SW 1271 (cell line): ENCODE measurements around the gene STK32B.

Source experiments
- DNase-seq, 2 experiments: peaks; one replicate each; lab custom pipeline; 2025; lab: John Stamatoyannopoulos, UW

STK32B gene

DNA sequence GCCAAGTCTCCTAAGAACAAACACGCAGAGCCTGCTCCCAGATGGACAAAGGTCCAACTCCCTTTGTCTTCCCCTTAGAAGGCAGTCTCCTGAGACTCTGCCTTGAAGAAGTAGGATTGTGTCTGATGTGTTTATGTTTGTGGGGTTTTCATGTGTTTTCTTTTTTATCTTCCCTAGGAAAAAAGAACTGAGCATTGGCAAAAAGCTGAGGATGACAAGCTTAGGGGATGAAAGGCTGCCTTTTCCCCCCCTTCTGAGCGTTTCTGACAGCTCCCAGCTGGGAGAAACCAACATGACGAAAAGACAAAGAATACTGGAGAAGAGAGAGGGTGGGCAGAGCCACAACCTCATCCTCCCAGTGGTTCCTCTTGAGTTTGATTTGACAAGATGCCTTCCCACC, 475.9 kb downstream of the STK32B start:
- DNase-seq: no peak

DNA sequence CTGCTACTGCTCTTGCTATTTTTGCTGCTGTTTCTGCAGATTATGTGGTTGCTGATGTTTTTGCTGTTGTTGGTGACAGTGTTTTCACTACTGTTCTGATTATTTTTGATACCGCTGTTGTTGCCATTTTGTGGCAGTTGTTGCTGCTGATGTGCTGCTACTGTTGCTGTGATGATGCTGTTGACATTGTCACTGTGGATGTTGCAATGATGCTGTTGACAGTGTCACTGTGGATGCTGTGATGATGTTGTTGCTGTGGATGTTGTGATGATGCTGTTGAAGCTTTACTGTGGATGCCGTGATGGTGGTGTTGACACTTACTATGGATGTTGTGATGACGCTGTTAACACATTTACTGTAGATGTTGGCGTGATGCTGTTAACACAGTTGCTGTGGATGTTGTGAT, 476.8 kb downstream of the STK32B start:
- no peak for DNase-seq

DNA sequence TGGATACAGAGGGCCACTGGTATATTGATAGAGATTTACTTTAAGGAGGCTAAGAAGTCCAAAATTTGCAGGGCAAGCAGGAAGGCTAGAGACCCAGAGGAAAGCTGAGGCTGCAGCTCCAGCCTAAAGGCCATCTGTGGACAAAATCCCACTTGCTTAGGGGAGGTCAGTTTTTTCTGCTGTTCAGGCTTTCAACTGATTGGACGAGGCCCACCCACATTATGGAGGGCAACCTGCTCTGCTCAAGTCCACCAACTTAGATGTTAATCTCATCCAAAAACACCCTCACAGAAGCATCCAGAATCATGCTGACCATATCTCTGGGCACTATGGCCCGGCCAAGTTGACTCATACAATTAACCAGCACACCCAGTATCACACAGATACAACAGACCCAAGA, 480.8 kb downstream of the STK32B start:
- no peak for DNase-seq

DNA sequence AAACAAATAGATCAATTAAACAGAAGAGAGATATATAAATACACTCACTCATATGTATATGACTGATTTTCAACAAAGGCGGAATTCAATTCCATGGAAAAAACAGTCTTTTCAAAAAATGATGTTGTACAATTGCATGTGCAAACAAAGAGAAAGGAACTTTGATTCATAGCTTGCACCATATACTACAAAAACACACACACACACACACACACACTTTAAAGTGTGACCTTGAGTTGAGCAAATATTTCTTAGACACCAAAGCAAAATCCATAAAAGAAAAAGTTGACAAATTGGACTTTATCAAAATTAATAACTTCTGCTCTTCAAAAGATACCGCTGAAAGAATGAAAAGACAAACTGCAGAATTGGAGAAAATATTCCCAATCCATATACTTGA, 488.3 kb downstream of the STK32B start:
- no peak for DNase-seq

DNA sequence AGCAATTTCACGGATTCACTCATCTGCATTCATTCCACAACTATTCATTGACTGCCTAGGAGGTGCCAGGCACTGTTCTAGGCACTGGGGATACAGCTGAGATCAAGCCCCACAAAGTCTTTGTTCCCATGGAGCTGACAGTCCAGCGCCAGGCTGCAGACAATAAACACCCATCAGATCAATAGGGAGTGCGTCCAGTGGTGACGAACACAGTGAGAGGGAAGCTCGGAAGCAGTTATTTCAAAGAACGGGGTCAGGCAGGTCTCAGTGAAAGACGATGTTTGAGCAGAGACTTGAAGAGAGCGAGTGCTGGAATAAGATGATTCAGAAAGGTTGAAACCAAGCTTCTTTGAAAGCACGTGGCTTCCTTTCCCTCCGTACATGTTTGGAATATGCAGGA, 489.9 kb downstream of the STK32B start:
- DNase-seq: no peak

DNA sequence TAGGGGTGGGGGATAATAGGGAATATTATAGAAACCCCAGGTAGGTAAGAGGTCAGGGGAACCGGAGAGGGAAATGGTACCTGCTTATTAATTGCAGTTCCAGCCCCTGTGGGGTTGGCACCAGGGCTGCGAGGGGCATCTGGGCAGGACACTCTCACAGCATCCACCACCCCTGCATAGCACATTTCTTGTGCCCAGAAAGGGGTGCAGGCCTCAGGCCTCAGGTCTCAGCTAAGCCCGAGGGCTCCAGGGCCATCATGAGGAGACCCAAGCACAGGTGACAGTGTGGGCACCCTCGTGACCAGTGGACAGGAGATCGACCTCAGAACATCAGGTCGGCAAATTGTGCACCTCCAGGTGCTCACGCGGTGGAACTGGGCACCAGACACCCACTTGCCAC, 492.4 kb downstream of the STK32B start:
- DNase-seq: no peak

DNA sequence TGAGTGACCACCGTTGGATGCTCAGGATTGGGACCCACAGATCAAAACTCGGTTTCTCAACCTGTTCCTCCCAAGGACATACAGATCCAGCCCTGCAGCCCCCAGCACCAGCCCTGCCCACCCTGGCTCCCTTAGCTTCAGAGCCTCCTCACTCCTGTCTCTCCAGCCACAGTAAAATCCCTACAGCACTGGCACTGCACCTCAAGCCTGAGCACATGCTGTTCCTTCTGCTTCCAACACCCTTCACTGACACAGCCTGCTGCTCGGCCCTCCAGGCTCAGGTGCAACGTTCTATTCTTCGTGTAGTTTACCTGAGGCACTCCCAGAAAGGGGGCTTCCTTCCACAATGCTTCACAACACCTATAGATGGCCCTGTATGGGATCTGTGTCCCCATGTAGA, 493.5 kb downstream of the STK32B start:
- no peak for DNase-seq

DNA sequence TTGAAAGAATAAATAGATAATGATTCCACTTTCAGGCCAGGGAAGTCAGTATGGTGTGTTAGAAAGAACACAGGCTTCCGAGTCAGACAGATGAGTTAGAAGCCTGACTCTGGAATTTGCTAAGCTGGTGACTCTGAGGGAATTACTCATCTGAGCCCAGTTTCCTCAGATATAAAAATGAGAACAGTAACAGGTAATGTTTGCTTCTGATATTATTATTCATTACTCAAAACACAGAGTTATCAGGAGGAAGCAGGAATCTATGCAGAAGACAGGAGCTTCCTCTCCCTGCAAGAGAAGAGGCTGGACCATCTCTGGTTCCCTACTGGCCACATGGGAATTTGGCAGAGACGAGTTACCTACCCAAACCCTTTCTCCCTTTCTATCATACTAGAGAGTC, 494.0 kb downstream of the STK32B start:
- no peak for DNase-seq

DNA sequence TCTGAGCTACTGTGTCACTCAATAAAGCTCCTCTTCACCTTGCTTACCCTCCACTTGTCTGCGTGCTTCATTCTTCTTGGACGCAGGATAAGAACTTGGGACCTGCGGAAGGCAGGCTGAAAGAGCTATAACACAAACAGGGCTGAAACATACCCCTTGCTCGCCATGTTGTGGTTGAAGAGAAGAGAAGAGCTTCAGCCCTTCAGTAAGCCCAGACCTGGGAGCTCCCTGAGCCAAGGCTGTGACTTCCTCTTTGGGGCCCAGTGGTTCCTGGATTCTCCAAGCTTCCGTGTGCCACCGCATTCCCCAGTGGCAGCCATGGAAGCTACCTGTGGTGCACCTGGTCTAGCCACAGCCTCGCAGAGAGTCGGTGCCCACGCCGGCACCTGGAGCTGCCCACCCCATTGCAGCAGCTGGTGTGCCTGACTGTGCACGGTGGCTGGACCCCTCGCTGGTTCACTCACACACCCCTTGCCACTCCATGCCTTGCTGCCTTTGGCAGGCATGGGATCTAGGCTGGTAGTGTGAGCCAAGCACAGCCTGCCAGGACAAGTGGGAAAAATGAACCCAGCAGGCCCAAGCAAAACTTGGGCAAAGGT, 496.5 kb downstream of the STK32B start:
- no peak for DNase-seq
